Renal pelvis (tissue), 3 donors: Measurements from ENCODE around the gene TMEM186. TPM values are rescaled to one million over a fixed set of nuclear protein-coding genes. Genes with fewer than 3 reads are reported as not detected.

Source experiments
- polyA plus RNA-seq, 3 donors: library from polyadenylated mRNA; unstranded; fragments of 120-200 nt; gene quantifications; one replicate each; pipeline ENCODE4 v1.2.1, GENCODE V29; 2013; ENCODE audit not compliant: insufficient read length in 3 of 3

The TMEM186 gene
- polyA plus RNA-seq, 3 donors: 16.6 to 20.2 (median 18.7) TPM

Other genes starting within 250 kb of the TMEM186 start
- under 1 TPM in 2 of 3 donors, not detected in 1; 0.18 to 0.21 TPM for gene TMEM114, start 207.1 kb downstream of the TMEM186 start, polyA plus RNA-seq
- gene METTL22, start 175.9 kb downstream of the TMEM186 start, polyA plus RNA-seq: 10 to 100 TPM; 16.2 to 31.1 (median 31.1) TPM
- gene ABAT, start 123.0 kb downstream of the TMEM186 start, polyA plus RNA-seq: 10 to 100 TPM; 61.1 to 79.8 (median 66.7) TPM
- 10 to 100 TPM; 18.9 to 22.6 (median 20.1) TPM for gene PMM2, start 200 bp upstream of the TMEM186 start, polyA plus RNA-seq
- gene CARHSP1, start 71.4 kb upstream of the TMEM186 start, polyA plus RNA-seq: 10 to 100 TPM; 85.0 to 89.3 (median 88.7) TPM
- gene LITAFD, start 84.7 kb upstream of the TMEM186 start, polyA plus RNA-seq: under 1 TPM in 1 of 3 donors, not detected in 2; 0.36 TPM
- gene USP7, start 166.3 kb upstream of the TMEM186 start, polyA plus RNA-seq: 100 to 1,000 TPM; 110 to 133 (median 128) TPM